Smooth muscle cell (in vitro differentiated cells): ENCODE measurements around the gene ADCY10. TPM values are rescaled to one million over a fixed set of nuclear protein-coding genes. Genes with fewer than 3 reads are reported as not detected.

Source experiments
- DNase-seq: peaks from one replicate; lab custom pipeline; 2025; ENCODE audit not compliant: unreplicated experiment; lab: John Stamatoyannopoulos, UW
- H2AFZ ChIP-seq: fragments of 200-600 bp; sonication (generic); 2 replicates; pipeline ENCODE4 v1.6.0; 2016; ENCODE audit warnings: antibody characterized with exemption, low read depth, mild to moderate bottlenecking
- H3F3A ChIP-seq: fragments of 200-600 bp; sonication (generic); 2 replicates; pipeline ENCODE4 v1.6.0; 2017; ENCODE audit warnings: antibody characterized with exemption, low read depth
- H3K27ac ChIP-seq: fragments of 200-600 bp; sonication (generic); 2 replicates; pipeline ENCODE4 v1.5.1; 2016; ENCODE audit warnings: low read depth, mild to moderate bottlenecking
- H3K27me3 ChIP-seq: fragments of 200-600 bp; sonication (generic); 2 replicates; pipeline ENCODE4 v1.6.1; 2016; ENCODE audit warnings: low read depth, mild to moderate bottlenecking
- H3K36me3 ChIP-seq: fragments of 200-600 bp; sonication (generic); 2 replicates; pipeline ENCODE4 v1.5.1; 2016; ENCODE audit warnings: low read depth
- H3K4me1 ChIP-seq: fragments of 200-600 bp; sonication (generic); 2 replicates; pipeline ENCODE4 v1.5.1; 2016; ENCODE audit warnings: low read depth
- H3K4me2 ChIP-seq: fragments of 200-600 bp; sonication (generic); 2 replicates; pipeline ENCODE4 v1.6.0; 2016; ENCODE audit warnings: mild to moderate bottlenecking
- H3K4me3 ChIP-seq: fragments of 200-600 bp; sonication (generic); 2 replicates; pipeline ENCODE4 v1.5.1; 2016; ENCODE audit warnings: mild to moderate bottlenecking
- H3K79me2 ChIP-seq: fragments of 200-600 bp; sonication (generic); 2 replicates; pipeline ENCODE4 v1.6.0; 2016; ENCODE audit warnings: low read depth, mild to moderate bottlenecking
- H3K9ac ChIP-seq: fragments of 200-600 bp; sonication (generic); 2 replicates; pipeline ENCODE4 v1.6.0; 2016; ENCODE audit warnings: low read depth
- H3K9me3 ChIP-seq: fragments of 200-600 bp; sonication (generic); replicated peaks from 2 replicates; pipeline ENCODE4 v1.5.1; 2016; ENCODE audit warnings: low read depth
- H4K20me1 ChIP-seq: fragments of 200-600 bp; sonication (generic); 2 replicates; pipeline ENCODE4 v1.6.0; 2016; ENCODE audit warnings: low read depth
- CTCF ChIP-seq: fragments of 200-600 bp; sonication (generic); IDR thresholded peaks from 2 replicates; pipeline ENCODE4 v1.5.1; 2017; ENCODE audit warnings: borderline replicate concordance, mild to moderate bottlenecking, antibody characterized with exemption; ENCODE audit not compliant: insufficient read depth, poor library complexity, severe bottlenecking
- WGBS: methylation state at CpG from one replicate; pipeline ENCODE4 v1.1.7; 2016; ENCODE audit warnings: low lambda C conversion rate; 5-methylcytosine and 5-hydroxymethylcytosine counted together
- polyA plus RNA-seq: library from polyadenylated mRNA; unstranded; fragments of >200 nt; fragmentation: Nextera tagmentation; extraction: Ambion mirVana; gene quantifications from 2 replicates; pipeline ENCODE4 v1.2.1, GENCODE V29; 2016
- total RNA-seq: library from RNA; depleted of rRNA; stranded (reverse); fragments of >200 nt; gene quantifications from 2 replicates; pipeline ENCODE4 v1.2.3, GENCODE V29; 2014

ADCY10 gene
- total and polyA plus RNA-seq, 2 experiments from 2014 or later = not detected

- no peaks in the 10 kb centered on the region for H3K9me3 ChIP-seq
- no peak overlapping the region for H3K27ac ChIP-seq
- peaks cover 3% of the 10 kb centered on the region for H3F3A ChIP-seq
- no peaks in the 10 kb centered on the region for H3K27me3 ChIP-seq
- WGBS = 97% methylated on average over 8 of the region's 8 CpGs
- H4K20me1 ChIP-seq = peaks cover 100% of the 10 kb centered on the region
- no peak overlapping the region for H3K4me2 ChIP-seq
- H3K79me2 ChIP-seq = peaks cover 100% of the 10 kb centered on the region
- no peak overlapping the region for H2AFZ ChIP-seq
- TF ChIP-seq CTCF = no peak
- DNase-seq = no peak
- H3K4me3 ChIP-seq = no peak overlapping the region
- no peaks in the 10 kb centered on the region for H3K36me3 ChIP-seq
- no peak overlapping the region for H3K9ac ChIP-seq
- H3K4me1 ChIP-seq = peaks cover 14% of the 10 kb centered on the region
Observed at GRCh38 chr1:167762061-167762746, 151.7 kb downstream of the ADCY10 start.

GRCh38 chr1:167761400-167761799 lies 152.5 kb downstream of the ADCY10 start:
- 39% methylated on average over 2 of the region's 2 CpGs for WGBS
- H3K27ac ChIP-seq = no peak overlapping the region
- H3K9me3 ChIP-seq = no peaks in the 10 kb centered on the region
- peaks cover 19% of the 10 kb centered on the region for H3K4me1 ChIP-seq
- H4K20me1 ChIP-seq = peaks cover 100% of the 10 kb centered on the region
- H2AFZ ChIP-seq = no peak overlapping the region
- no peak for TF ChIP-seq CTCF
- H3K36me3 ChIP-seq = no peaks in the 10 kb centered on the region
- no peak for DNase-seq
- H3K79me2 ChIP-seq = peaks cover 98% of the 10 kb centered on the region
- H3F3A ChIP-seq = peaks cover 3% of the 10 kb centered on the region
- H3K4me2 ChIP-seq = peak overlapping the region; percentile 57
- H3K4me3 ChIP-seq = no peak overlapping the region
- H3K27me3 ChIP-seq = no peaks in the 10 kb centered on the region
- no peak overlapping the region for H3K9ac ChIP-seq

Other genes starting within 250 kb of the ADCY10 start
- gene MPZL1, start 192.2 kb downstream of the ADCY10 start, total RNA-seq = 250 and 264 TPM in 2 replicates
- 276 and 303 TPM in 2 replicates for gene MPZL1, start 192.2 kb downstream of the ADCY10 start, polyA plus RNA-seq
- 30.0 and 34.9 TPM in 2 replicates for gene DCAF6, start 22.5 kb upstream of the ADCY10 start, total RNA-seq
- gene DCAF6, start 22.5 kb upstream of the ADCY10 start, polyA plus RNA-seq = 27.4 and 33.6 TPM in 2 replicates
- 47.1 and 58.2 TPM in 2 replicates for gene MPC2, start 22.9 kb upstream of the ADCY10 start, total RNA-seq
- 66.5 and 69.9 TPM in 2 replicates for gene MPC2, start 22.9 kb upstream of the ADCY10 start, polyA plus RNA-seq
- gene GPR161, start 222.8 kb upstream of the ADCY10 start, total RNA-seq = 9.7 and 9.9 TPM in 2 replicates
- 23.3 and 25.4 TPM in 2 replicates for gene GPR161, start 222.8 kb upstream of the ADCY10 start, polyA plus RNA-seq